ENCODE measurements around the gene FAM181A. TPM values are rescaled to one million over a fixed set of nuclear protein-coding genes. Genes with fewer than 3 reads are reported as not detected.

FAM181A gene
- polyA plus RNA-seq, 4 donors, result not detected

DNA sequence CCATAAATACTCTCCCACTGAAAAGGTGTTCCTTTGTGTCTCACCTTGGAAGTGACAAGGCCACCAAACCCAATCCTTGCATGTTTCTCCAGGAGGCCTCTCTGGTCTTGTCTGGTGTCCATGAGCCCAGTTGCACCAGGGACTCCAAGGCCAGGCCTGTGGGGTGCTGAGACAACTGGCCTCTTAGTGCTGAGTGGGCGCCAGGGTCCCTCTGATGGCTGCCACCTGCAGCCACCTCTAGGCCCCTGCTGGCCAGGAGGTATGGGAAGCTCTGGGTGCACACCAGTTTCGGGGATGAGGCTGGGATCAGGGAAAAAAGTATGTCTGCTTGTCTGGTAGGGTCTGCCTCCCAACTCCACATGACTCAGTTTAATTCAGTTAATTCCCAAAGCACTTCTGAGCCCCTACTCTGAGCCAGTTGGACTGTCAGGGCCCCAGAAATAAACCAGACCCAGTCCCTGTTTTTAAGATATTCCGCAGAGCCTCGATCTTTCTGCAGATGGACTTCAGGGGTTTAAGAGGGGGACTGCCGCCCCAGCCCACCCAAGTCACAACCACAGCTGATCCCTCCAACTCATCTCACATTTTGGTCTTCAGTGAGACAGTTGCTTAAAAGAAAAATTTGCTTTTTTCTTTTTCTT is 15.0 kb upstream of the FAM181A start:
- no peak overlapping the region for H3K27ac ChIP-seq (ENCODE audit: low read depth in 1 of 3, low read length in 2 of 3)
- H3K4me3 ChIP-seq (ENCODE audit: low read depth in 1 of 3, low read length in 3 of 3), result no peak overlapping the region
- no peaks in the 10 kb centered on the region for H3K4me1 ChIP-seq (ENCODE audit: control insufficient read depth in 3 of 3, insufficient read depth in 2 of 3, low read depth in 1 of 3, low read length in 2 of 3)
- no peaks in the 10 kb centered on the region for H3K27me3 ChIP-seq (ENCODE audit: control insufficient read depth in 3 of 3, insufficient read depth in 3 of 3, low read length in 3 of 3)
- DNase-seq (no peak), FAIRE-seq (no peak)
- WGBS, 3 donors, result 77 to 85% (median 82%) methylated on average over 5 of the region's 5 CpGs
- H3K36me3 ChIP-seq (ENCODE audit: control insufficient read depth in 3 of 3, insufficient read depth in 2 of 3, low read depth in 1 of 3, low read length in 3 of 3), result no peaks in the 10 kb centered on the region
- peaks cover 0 to 8% of the 10 kb centered on the region in 2 donors for H3K9me3 ChIP-seq (ENCODE audit: control insufficient read depth in 2 of 2, insufficient read depth in 1 of 2, low read depth in 1 of 2, low read length in 1 of 2)

DNA sequence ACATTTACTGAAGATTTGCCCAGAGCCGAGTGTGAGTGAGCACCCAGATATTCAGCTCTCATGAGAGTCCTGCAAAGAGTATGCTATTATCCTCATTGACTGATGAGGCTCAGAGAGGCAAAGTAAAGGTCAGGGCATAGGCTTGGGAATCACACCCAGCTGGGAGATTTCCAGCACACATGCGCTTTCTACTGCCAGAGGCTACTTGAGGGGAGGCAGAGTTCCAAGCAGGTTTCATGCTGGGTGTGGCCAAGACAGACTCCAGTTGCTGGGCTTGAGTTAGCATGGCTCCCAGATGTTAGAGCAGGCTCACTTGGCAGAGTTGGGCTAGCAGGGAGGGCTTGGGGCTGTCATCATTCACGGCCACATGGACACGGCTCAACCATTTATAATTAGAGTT is 14.4 kb upstream of the FAM181A start:
- FAIRE-seq (no peak), DNase-seq (no peak)
- no peaks in the 10 kb centered on the region for H3K27me3 ChIP-seq (ENCODE audit: control insufficient read depth in 3 of 3, insufficient read depth in 3 of 3, low read length in 3 of 3)
- peaks cover 0 to 8% of the 10 kb centered on the region in 2 donors for H3K9me3 ChIP-seq (ENCODE audit: control insufficient read depth in 2 of 2, insufficient read depth in 1 of 2, low read depth in 1 of 2, low read length in 1 of 2)
- WGBS, 3 donors, result 79 to 86% (median 86%) methylated on average over 4 of the region's 4 CpGs
- H3K36me3 ChIP-seq (ENCODE audit: control insufficient read depth in 3 of 3, insufficient read depth in 2 of 3, low read depth in 1 of 3, low read length in 3 of 3), result no peaks in the 10 kb centered on the region
- H3K4me3 ChIP-seq (ENCODE audit: low read depth in 1 of 3, low read length in 3 of 3), result no peak overlapping the region
- H3K27ac ChIP-seq (ENCODE audit: low read depth in 1 of 3, low read length in 2 of 3), result no peak overlapping the region
- H3K4me1 ChIP-seq (ENCODE audit: control insufficient read depth in 3 of 3, insufficient read depth in 2 of 3, low read depth in 1 of 3, low read length in 2 of 3), result no peaks in the 10 kb centered on the region

DNA sequence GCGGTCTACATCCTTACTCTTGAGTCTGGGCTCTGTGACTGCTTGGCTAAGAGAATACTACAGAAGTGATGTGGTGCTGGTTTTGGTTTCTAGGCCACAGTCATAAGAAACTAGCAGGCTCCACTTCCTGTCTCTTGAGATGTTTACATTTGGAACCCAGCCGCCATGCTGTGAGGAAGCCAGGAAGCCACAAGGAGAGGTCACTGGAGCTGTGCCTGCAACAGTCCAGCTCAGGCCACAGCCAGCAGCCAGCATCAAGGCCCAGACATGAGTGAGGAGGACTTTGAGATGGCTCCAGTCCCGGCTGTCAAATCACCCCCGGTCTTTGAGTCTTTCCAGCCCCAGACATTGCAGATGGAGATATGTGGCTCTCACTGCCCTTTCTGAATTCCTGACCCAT is 12.9 kb upstream of the FAM181A start:
- no peaks in the 10 kb centered on the region for H3K36me3 ChIP-seq (ENCODE audit: control insufficient read depth in 3 of 3, insufficient read depth in 2 of 3, low read depth in 1 of 3, low read length in 3 of 3)
- WGBS, 3 donors, result 73 to 94% (median 88%) methylated on average over 4 of the region's 4 CpGs
- H3K9me3 ChIP-seq (ENCODE audit: control insufficient read depth in 2 of 2, insufficient read depth in 1 of 2, low read depth in 1 of 2, low read length in 1 of 2), result peaks cover 0 to 8% of the 10 kb centered on the region in 2 donors
- H3K27me3 ChIP-seq (ENCODE audit: control insufficient read depth in 3 of 3, insufficient read depth in 3 of 3, low read length in 3 of 3), result no peaks in the 10 kb centered on the region
- no peaks in the 10 kb centered on the region for H3K4me1 ChIP-seq (ENCODE audit: control insufficient read depth in 3 of 3, insufficient read depth in 2 of 3, low read depth in 1 of 3, low read length in 2 of 3)
- H3K4me3 ChIP-seq (ENCODE audit: low read depth in 1 of 3, low read length in 3 of 3), result no peak overlapping the region
- H3K27ac ChIP-seq (ENCODE audit: low read depth in 1 of 3, low read length in 2 of 3), result no peak overlapping the region
- no peak for DNase-seq
- FAIRE-seq, result no peak

DNA sequence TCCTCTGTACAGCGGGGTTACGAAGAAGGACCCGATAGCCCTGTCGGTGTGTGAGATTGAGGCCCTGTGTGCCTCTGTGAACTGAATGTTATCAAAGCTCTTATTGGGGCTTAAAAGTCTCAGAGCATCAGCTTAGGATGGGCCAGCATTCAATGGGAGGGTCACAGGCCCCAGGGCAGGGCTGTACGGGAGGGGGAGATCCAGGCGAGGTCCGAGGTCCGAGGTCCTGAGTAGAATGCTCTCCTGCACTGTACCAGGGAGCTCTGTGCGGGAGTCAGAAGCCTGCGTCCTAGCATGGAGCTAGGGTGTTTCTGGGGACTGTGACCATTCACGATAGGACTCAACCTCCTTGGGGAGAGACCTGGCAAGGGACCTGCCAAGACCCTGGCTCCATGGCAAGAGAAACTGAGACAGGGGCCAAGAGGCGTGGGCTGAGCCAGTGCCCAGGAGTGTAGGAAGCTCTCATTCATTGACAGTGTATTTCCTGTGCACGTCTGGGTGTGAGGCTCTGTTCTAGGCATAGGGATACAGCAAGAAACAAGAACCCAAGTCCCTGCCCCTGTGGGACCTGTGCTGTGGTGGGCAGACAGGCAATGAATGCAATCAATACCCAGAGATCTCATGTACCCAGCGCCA is 12.0 kb upstream of the FAM181A start:
- no peaks in the 10 kb centered on the region for H3K36me3 ChIP-seq (ENCODE audit: control insufficient read depth in 3 of 3, insufficient read depth in 2 of 3, low read depth in 1 of 3, low read length in 3 of 3)
- DNase-seq (no peak), FAIRE-seq (no peak)
- 75 to 83% (median 81%) methylated on average over 14 of the region's 14 CpGs for WGBS, 3 donors
- peaks cover 0 to 8% of the 10 kb centered on the region in 2 donors for H3K9me3 ChIP-seq (ENCODE audit: control insufficient read depth in 2 of 2, insufficient read depth in 1 of 2, low read depth in 1 of 2, low read length in 1 of 2)
- no peak overlapping the region for H3K4me3 ChIP-seq (ENCODE audit: low read depth in 1 of 3, low read length in 3 of 3)
- no peaks in the 10 kb centered on the region for H3K27me3 ChIP-seq (ENCODE audit: control insufficient read depth in 3 of 3, insufficient read depth in 3 of 3, low read length in 3 of 3)
- no peak overlapping the region for H3K27ac ChIP-seq (ENCODE audit: low read depth in 1 of 3, low read length in 2 of 3)
- no peaks in the 10 kb centered on the region for H3K4me1 ChIP-seq (ENCODE audit: control insufficient read depth in 3 of 3, insufficient read depth in 2 of 3, low read depth in 1 of 3, low read length in 2 of 3)

DNA sequence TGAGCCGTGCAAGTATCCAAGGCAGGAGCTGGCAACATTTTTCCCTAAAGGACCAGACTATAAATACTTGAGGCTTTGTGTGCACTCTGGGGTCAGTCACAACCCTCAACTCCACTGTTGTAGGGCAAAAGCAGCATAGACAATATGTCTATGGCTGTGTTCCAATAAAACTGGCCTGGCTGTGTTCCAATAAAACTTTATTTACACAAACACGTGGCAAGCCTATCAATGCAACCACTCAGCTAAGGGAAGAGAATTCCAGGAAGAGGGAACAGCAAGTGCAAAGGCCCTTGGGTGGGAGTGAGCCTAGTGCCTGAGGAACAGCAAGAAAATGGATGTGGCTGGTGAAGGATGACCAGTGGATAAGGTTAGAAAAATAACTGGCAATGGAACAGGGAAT is 11.3 kb upstream of the FAM181A start:
- FAIRE-seq, result no peak

DNA sequence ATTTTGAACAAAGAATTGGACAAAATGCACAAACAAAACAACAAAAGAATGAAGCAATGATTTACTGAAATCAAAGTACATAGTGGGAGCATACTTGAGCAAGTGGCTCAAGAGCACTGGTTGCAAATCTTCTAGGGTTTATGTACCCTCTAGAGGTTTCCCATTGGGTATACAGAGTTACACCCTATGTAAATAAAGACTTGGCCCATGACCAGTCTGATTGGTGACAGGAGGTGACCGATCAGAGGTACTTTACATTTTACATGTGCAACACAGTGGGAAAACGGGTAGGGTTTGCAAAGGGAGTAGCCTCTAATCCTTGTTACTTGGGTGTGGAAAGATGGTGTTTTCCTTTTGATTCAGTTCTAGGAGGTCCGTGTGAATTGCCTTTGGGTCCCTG is 10.6 kb upstream of the FAM181A start:
- H3K9me3 ChIP-seq (ENCODE audit: control insufficient read depth in 2 of 2, insufficient read depth in 1 of 2, low read depth in 1 of 2, low read length in 1 of 2), result peaks cover 0 to 8% of the 10 kb centered on the region in 2 donors
- no peaks in the 10 kb centered on the region for H3K36me3 ChIP-seq (ENCODE audit: control insufficient read depth in 3 of 3, insufficient read depth in 2 of 3, low read depth in 1 of 3, low read length in 3 of 3)
- H3K27ac ChIP-seq (ENCODE audit: low read depth in 1 of 3, low read length in 2 of 3), result no peak overlapping the region
- WGBS, 3 donors, result 20 to 51% (median 34%) methylated on average over 3 of the region's 3 CpGs
- FAIRE-seq, result no peak
- DNase-seq, result peak in 1 of 2 donors; percentile 14
- H3K4me1 ChIP-seq (ENCODE audit: control insufficient read depth in 3 of 3, insufficient read depth in 2 of 3, low read depth in 1 of 3, low read length in 2 of 3), result no peaks in the 10 kb centered on the region
- no peaks in the 10 kb centered on the region for H3K27me3 ChIP-seq (ENCODE audit: control insufficient read depth in 3 of 3, insufficient read depth in 3 of 3, low read length in 3 of 3)
- H3K4me3 ChIP-seq (ENCODE audit: low read depth in 1 of 3, low read length in 3 of 3), result no peak overlapping the region

More for the DNA sequence above, 11.3 kb upstream of the FAM181A start:
- 32 to 42% (median 37%) methylated on average over 2 of the region's 2 CpGs for WGBS, 3 donors
- no peak for DNase-seq
- no peaks in the 10 kb centered on the region for H3K27me3 ChIP-seq (ENCODE audit: control insufficient read depth in 3 of 3, insufficient read depth in 3 of 3, low read length in 3 of 3)
- H3K4me3 ChIP-seq (ENCODE audit: low read depth in 1 of 3, low read length in 3 of 3), result no peak overlapping the region
- H3K4me1 ChIP-seq (ENCODE audit: control insufficient read depth in 3 of 3, insufficient read depth in 2 of 3, low read depth in 1 of 3, low read length in 2 of 3), result no peaks in the 10 kb centered on the region
- H3K36me3 ChIP-seq (ENCODE audit: control insufficient read depth in 3 of 3, insufficient read depth in 2 of 3, low read depth in 1 of 3, low read length in 3 of 3), result no peaks in the 10 kb centered on the region
- H3K9me3 ChIP-seq (ENCODE audit: control insufficient read depth in 2 of 2, insufficient read depth in 1 of 2, low read depth in 1 of 2, low read length in 1 of 2), result peaks cover 0 to 8% of the 10 kb centered on the region in 2 donors
- H3K27ac ChIP-seq (ENCODE audit: low read depth in 1 of 3, low read length in 2 of 3), result no peak overlapping the region

DNA sequence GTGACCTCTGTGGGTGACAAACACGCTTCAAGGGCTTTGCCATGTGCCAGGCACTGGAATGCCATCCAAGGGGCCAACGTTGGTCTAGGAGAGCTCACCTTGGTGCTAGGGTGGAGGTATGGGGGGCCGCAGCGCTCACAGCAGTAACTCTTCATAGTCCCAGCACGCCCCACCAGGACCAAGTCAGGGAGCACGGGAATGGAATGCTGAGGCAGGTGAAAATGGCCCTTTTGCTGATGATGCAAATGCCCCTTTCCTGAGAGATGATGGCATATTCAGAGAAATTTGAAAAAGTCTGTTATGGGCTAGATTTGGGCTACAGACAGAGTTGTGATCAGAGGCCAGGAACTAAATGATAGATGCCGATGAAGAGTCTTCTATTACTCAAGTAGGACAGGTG is 10.0 kb upstream of the FAM181A start:
- Histone ChIP-seq H3K4me1 (ENCODE audit: control insufficient read depth in 3 of 3, insufficient read depth in 2 of 3, low read depth in 1 of 3, low read length in 2 of 3) (no peaks in the 10 kb centered on the region), H3K9me3 (ENCODE audit: control insufficient read depth in 2 of 2, insufficient read depth in 1 of 2, low read depth in 1 of 2, low read length in 1 of 2) (peaks cover 0 to 8% of the 10 kb centered on the region in 2 donors), H3K36me3 (ENCODE audit: control insufficient read depth in 3 of 3, insufficient read depth in 2 of 3, low read depth in 1 of 3, low read length in 3 of 3) (no peaks in the 10 kb centered on the region), H3K27me3 (ENCODE audit: control insufficient read depth in 3 of 3, insufficient read depth in 3 of 3, low read length in 3 of 3) (no peaks in the 10 kb centered on the region), H3K4me3 (ENCODE audit: low read depth in 1 of 3, low read length in 3 of 3) (no peak overlapping the region), H3K27ac (ENCODE audit: low read depth in 1 of 3, low read length in 2 of 3) (no peak overlapping the region)
- WGBS, 3 donors, result 75 to 85% (median 76%) methylated on average over 7 of the region's 7 CpGs
- DNase-seq (no peak), FAIRE-seq (no peak)

DNA sequence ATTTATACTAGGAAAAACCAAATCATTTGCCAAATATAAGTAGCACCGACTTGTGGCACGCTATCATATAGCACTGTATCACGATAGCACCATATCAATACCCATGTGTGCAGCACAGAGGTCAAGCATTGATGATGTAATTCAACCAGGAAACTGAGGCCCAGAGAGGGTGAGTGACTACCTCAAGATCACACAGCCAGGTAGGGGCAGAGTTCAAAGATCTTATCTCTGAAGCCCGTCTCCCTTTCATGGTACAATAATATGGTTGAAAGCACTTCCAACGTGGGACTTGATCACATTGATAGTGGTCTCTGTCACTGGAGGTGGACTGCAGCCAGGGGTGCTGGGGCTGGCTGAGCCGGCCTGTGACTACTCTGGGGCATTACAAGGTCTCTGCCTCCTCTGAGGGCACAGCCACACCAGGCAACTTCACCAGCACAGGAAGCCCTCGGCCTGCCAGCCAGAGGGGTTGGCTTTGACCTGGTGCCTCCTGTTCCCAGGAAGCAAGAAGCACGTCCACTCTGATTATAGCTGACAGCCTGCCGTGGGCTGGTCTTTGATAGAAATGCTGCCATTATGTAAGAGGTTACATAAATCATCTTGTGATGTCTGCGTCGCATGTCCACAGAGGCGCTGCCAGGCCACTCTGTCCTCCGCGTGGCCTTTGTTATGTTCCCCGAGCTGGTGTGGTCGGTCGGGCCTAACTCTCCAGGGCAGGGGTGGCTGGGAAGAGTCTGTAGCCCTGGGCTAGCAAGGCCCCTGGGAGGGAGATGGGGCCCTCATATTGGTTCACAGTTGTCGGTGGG is 5.9 kb upstream of the FAM181A start:
- H3K27ac ChIP-seq (ENCODE audit: low read depth in 1 of 3, low read length in 2 of 3), result no peak overlapping the region
- whole genome bisulfite sequencing, 3 donors, result 69 to 80% (median 78%) methylated on average over 18 of the region's 18 CpGs
- no peaks in the 10 kb centered on the region for H3K36me3 ChIP-seq (ENCODE audit: control insufficient read depth in 3 of 3, insufficient read depth in 2 of 3, low read depth in 1 of 3, low read length in 3 of 3)
- DNase-seq (no peak), FAIRE-seq (no peak)
- no peaks in the 10 kb centered on the region for H3K27me3 ChIP-seq (ENCODE audit: control insufficient read depth in 3 of 3, insufficient read depth in 3 of 3, low read length in 3 of 3)
- no peaks in the 10 kb centered on the region for H3K9me3 ChIP-seq (ENCODE audit: control insufficient read depth in 2 of 2, insufficient read depth in 1 of 2, low read depth in 1 of 2, low read length in 1 of 2)
- H3K4me3 ChIP-seq (ENCODE audit: low read depth in 1 of 3, low read length in 3 of 3), result no peak overlapping the region
- no peaks in the 10 kb centered on the region for H3K4me1 ChIP-seq (ENCODE audit: control insufficient read depth in 3 of 3, insufficient read depth in 2 of 3, low read depth in 1 of 3, low read length in 2 of 3)

All from small intestine (tissue), 7 donors.